Fibroblast of gingiva (primary cell): ENCODE data around the gene STAB2.
A peak's percentile ranks its signal among the peaks of the same experiment; 100 is the strongest.

Experiments used
- DNase-seq: peaks from one replicate; pipeline ENCODE4 v3.0.0-alpha.2; 2011; ENCODE audit warnings: low read depth

STAB2 gene

DNA sequence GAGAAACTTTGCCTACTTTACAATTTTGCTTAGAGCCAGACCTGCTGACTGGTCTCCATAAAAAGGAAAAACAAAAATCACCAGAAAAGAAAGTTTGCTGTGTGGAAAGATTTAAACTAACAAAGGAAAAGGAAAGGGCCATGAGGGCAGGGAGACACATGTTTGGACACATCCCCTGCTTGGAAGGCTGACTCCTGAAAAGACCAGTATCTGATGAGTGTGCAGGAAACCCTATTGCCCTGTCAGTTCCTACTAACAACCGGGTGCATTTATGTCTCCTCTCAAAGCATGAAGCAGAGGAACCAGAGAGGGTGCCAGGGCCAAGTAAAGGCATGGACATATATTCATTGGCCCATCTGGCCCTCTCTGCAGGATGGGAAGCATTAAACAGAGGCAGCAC, 7.0 kb upstream of the STAB2 start:
- DNase-seq = no peak

DNA sequence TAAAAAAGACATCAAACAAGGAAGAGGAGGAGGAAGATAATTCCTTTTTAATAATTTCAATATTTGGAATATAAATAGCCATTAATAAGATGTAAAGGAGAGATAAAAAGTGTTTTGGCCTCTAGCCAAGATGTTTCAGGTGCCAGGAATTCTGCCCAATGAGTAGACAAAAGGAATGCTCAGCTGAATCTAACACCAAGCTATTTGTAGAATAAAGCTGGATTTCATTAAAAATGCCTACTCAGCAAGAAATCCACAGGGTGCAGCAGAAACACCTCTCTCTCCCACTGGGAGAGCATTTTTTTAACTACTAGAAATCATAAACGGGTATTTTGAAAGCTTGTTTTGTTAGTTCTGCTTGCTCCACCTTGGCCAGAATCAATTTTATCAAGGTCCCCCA, 4.1 kb upstream of the STAB2 start:
- no peak for DNase-seq

DNA sequence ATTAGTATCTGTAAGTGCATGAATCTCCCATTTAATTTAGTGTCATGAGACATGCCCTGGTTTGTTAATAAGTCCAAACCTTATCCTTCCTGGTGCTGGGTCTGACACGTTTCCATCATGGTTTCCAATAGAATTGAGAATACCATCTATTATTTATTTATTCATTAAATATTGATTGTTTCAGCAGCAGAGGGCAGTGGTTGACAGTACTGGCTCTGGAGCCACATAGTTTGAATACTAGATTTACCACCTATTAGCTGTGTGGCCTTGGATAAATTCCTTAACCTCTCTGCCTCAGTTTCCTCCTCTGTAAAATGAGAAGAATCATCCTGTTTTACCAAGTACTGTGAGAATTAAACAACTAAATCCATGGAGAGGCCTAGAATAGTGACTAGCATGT, 941 bp upstream of the STAB2 start:
- DNase-seq = no peak

DNA sequence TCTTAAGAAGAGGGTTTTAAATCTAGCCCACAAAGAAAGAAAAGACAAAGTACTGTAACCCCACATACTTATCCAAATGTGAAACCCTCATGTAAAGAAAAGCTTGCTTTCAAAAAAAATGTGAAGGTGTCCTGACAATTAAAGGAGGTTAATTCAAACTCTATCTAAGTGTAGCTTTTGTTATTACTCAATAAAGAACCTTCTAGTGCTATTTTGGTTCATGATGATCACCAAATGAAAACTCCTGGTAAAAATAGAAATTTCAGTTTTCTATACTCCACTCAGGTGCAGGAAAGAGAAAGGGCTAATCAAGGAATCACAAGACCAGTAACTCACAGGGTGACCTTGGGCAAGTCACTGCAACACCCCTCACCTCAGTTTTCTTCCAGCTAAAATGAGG, 1.6 kb downstream of the STAB2 start:
- no peak for DNase-seq

DNA sequence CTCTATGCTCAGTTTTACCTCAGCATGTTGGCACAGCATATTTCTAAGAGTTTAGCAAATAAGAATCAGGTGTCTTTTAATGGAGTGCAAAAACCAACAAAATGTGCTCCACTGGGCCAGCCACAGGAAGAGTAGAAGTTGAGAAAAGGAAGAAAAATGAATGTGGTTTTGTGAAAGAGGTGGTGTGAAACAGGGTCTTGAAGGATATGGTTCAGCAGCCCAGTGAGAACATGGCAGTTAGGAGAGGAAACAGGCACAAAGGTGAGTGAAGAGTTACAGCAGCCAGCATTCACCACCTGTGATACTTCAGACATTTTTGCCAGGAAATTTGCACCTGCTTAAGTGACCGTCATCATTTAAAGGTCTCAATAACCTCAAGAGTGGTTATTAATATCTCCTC, 2.4 kb downstream of the STAB2 start:
- no peak for DNase-seq

DNA sequence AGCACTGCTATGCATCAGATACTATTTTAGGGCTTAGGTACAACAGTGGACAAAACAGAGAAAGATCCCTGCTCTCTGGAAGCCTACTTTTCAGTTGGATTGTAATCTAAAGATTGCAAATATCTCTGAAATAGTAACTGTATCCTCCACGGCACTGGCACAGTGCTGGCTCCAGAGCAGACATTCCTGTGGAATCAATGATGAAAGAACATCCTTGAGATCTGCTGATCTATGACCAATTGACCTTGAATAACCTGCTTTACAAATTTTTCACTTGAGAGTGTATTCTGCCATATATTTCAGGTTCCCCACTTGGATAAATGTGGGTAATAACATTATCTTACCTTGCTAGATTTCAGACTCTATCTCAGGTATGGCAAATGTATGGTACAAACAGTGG, 3.2 kb downstream of the STAB2 start:
- DNase-seq = no peak

DNA sequence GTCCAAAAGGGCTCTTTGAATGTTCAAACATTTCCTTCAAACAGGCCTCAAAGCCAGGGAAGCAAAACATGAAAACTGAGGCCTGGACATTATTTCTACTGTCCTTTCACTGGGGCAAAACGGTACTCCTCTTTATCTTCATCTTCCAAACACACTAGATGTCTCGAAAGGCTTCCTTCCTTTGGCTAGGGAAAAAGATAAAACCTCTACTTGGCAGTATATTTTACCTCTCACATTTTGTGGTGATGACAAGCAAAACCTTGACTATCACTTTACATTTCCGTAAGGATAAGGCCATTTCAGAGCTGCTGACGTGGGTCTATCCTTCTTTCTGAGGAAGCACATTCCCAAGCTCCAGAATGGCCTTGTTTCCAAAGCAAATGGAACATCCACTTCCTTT, 9.9 kb downstream of the STAB2 start:
- DNase-seq = no peak

DNA sequence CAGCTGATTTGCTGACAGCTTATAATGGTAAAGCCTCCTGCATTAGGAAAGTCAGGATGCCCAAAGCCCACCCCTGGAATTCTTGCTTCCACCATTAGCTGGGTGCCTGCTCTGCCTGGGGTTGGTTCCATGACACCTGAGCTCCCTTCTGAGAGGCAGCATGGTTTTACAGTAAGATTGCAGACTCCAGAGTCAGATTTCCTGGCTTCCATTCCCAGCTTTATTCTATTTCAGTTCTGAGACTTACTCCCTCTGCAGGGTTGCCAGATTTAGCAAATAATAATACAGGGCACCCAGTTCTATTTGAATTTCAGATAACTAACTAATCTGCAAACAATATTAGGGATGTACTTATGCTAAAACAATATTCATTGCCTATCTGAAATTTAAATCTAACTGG, 12.2 kb downstream of the STAB2 start:
- no peak for DNase-seq

DNA sequence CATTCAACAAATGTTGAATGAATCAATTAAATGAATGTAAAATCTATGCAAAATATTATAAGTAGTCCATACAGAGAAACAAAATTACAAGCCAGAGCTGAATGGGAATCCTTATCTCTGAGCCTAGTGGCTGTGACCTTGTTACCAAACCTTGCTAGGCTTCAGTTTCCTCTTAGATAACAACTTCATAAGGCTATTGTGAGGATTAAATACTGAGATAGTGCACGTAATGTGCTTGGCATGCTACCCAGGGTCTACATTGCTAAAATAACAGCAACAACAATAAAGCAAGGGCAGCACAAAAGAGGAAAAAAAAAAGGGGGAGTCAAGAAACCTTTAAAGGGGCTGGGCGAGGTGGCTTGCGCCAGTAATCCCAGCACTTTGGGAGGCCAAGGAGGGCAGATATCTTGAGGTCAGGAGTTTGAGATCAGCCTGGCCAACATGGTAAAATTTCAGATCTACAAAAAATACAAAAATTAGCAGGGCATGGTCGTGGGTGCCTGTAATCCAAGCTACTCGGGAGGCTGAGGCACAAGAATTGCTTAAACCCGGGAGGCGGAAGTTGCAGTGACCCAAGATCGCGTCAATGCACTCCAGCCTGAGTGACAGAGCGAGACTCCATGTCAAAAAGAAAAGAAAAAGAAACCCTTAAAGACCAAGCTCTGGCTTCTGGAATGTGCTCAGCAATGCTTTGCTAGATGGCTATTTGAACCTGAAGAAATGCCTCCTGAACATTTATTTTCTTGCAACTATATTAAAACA, 14.1 kb downstream of the STAB2 start:
- no peak for DNase-seq

DNA sequence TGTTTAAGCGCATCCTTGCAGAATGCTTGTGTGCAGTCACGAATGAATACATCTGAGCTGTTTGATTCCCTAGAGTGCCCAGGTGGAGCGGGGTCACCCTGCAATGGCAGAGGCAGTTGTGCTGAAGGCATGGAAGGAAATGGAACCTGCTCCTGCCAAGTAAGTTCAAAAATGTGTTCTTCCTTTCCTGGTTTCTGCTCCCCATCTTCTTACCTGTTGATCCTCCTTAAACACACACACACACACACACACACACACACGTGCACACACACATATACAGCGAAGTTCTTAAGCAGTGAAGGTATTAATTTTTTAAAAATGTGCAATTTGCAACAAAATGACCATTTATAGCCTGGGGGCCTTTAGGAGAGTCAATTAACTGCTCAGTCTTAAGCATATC, 33.3 kb downstream of the STAB2 start:
- no peak for DNase-seq

DNA sequence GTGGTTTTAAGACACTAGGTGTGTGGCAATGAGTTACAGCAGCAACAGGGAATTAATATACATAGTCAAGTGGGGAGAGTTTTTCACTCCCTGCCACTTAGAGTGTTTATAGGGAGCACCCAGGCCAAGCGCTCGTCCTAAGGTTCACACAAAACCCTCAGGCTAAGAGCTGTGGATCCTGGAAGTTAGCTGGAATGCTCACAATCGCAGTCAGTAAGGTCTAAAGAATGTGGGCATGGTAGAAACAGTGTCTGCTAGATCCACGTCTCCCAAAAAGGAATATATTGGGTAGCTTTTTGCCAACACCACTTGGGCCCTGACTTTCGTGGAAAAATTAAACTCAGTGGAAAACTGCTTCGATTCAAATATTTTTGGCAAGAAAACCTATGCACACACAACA, 36.6 kb downstream of the STAB2 start:
- no peak for DNase-seq

DNA sequence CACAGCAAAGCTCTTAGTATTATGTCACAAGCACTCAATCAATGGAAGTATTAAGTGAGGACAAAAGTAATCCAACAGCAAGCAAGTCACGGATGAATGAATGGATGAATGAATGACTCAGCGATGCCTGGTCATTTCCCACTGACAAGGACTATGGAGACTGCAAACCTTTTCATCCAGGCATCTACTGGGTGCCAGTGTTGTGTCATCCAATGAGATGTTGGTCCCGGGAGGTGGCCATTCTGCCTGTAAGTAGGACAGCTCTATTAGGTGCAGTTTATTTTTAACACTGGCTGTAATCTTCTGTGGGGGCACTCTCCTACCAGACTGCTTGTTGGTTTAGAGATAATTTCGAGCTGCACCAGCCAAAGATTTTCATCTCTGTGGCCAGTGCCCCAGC, 39.4 kb downstream of the STAB2 start:
- peak; percentile 52 for DNase-seq

DNA sequence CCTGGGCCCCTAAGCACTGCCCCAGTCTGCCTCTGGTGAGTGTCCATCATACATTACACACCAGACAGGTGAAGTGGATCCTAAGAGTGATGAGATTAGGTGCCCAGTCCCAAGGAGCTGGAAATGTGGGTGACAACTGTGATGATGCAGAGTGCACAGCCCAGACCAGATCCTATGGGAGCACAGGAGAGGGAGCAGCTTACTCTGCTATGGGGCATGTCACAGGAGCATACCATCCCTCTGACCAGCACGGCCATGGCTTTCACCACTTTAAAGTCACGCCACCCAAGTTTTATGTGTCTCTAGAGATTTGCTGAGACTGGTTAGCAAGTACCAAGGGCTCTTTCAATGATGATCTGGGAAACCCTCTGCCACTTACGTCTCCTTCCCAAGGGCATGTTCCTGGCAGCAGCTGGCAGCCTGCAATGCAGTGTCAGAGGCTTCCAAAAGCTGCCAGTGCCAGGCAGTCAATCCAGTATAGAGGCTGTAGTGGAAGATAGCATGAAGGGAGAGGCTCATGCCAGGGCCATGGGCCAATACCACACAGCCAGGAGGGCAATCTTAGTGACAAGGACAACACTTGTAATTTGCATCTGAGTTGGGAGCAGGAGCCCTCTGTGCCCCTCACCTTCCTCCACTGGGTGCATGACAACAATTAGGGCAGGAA, 40.2 kb downstream of the STAB2 start:
- DNase-seq = no peak

DNA sequence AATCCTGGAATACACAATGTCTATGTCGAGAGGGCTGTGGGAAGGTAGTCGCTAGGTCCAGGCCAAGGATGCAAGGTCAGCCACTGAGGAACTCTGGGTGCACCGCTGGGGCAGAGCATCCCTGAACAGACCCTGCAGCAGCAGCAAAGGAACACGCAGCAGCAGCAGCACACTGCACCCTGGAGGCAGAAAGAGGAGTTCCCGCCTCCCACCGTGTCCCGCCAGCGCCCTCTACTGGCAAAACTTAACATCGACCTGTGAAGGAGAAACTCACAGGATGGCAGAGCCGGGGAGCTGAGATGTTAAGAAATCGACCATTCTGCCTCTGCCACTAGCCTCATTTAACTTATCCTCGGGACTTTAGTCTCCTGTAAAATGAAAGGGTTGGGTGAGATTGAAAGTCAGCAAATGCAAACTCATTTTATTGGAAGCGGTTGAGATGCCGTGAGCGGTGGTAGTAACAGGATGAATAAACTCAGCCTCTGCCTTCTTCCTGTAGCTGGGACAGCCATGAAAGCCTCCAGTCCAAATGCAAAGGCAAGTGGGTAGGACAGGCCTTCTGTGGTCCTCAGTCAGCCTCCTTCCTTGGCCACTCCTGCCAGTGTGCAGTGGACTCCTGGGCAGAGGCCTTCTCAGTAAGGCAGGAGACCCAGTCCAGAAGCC, 45.6 kb downstream of the STAB2 start:
- peak; percentile 14 for DNase-seq

DNA sequence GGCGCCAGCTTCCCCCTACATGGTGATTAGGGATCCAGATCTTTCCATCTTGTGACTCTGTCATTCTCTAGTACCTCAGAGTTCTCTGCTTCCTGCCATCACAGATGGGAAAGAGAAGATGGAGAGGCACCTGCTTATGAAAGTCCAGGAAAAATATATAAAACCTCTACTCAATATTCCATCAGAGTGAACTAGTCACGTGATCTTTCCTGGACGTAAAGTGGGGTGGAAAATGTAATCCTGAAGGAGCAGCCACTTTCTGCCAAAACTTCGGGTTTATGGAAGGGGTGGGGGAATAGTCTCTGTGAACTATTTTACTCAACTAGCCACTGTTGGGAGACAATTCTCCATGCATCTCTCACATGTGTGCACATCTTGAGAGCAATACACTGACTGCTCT, 47.7 kb downstream of the STAB2 start:
- no peak for DNase-seq

DNA sequence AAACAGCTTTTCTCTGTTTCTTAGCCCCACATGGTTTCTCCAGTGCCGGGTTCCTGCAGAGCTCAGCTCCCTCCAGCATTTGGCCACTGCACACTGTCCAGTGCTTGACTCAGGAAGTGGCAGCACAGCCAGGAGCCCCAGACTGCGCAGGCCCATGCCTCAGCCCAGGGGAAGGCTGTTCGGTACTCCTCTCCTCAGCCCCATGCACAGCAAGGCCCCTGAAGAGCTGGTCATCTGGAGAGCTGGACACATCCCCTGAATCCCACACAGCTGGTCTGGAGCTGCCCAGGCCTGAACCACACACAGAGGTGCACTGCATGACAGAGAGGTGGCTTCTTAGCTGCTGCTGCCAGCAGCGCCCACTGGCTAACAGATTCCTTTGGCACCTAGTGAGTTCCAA, 48.3 kb downstream of the STAB2 start:
- no peak for DNase-seq

DNA sequence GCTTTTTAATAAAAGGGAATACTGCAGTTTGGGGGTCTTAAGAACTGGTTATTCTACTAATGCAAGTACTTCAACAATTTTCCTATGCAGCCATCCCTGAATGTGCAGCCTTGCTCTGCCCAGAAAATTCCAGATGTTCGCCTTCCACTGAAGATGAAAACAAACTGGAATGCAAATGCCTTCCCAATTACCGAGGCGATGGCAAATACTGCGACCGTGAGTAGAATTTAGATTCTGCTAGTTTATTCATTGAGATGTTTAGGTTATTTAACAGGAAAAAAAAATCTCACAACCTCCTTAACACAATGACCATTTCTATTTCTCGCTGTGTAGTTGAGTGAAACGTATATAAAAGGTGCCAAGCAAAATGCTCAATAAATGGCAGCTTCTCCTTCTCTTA, 49.9 kb downstream of the STAB2 start:
- DNase-seq = no peak

DNA sequence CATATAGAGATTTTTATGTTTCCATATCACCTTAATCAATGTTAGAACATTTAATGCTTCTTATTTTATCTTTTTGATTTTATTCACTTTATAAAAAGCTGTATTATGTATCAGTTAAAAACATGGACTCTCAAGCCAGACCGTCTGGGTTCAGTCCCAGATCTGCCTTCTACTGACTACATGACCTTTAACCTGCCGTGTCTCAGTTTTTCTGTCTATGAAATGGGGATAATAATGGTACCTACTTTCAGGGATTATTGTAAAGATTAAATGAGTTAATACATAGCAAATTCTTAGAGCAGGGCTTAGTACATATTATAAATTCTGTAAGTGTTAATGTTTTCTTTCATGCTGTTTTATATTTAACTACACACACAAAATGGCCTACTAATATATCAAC, 50.4 kb downstream of the STAB2 start:
- DNase-seq = no peak

DNA sequence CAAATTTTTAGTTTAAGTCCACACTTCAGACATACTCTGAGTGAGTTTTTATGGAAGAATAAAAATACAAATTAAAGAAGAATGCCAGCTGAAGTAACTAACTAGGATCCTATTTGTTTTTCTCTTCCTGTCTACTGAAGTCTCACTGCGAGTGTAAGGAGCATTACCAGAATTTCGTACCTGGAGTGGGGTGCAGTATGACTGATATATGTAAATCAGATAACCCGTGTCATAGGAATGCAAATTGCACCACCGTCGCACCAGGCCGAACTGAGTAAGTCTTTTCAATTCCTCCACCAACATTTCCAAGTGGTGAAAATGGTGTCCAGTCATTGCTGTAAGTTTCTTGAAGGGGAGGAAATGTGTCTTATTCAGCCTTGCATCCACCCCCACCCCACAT, 52.9 kb downstream of the STAB2 start:
- no peak for DNase-seq

DNA sequence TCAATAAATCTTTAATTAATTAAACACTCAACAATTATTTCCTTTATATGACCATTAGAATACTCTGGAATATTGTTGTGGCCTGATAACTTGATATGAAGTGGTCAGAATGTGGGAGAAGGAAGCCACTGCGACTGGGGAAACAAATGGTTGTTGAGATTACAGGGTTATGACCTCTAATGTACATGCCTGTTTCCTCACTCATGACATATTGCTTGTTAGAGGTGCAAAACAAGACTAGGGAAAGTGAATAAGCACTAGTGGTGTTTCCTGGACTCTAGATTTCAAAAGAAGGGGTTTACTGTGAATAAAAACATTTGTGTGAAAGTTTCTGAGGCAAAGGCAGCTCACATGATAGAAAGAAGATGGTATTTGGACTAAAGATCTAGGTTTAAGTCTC, 53.3 kb downstream of the STAB2 start:
- DNase-seq = no peak

DNA sequence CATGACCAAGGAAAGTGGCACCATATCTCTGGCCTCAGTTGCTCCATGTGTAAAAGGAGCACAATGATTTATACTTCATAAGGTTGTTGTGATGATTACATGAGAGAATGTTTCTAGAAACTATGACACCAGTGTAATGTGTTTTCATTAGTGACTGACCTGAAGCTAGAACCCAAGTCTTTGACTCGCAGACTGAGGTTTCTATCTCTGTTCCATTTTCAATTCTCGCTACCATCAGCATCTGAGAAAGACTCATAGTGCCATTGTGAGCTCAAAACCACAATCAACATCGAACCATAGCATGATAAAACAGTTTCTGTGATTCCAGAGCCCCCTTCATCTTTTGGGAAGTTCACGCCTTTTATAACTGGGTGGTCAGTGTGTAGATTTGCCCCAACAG, 53.8 kb downstream of the STAB2 start:
- DNase-seq = no peak

DNA sequence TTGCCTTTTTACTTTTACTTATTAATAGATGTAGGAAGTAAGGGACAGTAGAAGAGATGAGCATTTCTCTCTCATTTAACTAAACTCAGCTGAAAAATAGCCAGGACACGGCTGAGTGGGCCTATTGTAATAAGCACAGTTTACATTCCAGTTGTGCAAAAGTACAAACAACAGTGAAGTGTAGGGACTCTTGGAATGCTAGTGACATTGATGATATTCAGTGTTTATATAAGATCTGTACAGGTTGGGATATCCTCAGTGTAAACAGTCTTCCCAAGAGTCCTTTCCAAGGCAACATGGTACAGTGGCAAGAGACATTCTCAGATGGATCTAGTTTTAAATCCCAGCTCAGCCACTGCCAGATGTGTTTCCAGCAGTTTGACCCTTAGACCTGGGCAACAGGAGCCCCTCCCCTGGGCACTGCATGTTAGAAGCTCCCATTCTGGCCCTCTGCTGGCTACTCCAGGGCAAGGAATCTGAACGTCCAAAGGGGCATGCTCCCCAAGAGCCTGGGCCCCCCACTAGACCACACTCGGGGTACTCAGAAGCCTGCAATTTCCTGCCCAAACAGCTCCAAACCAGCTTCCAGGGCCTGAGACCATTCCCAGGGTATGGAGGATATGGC, 55.3 kb downstream of the STAB2 start:
- no peak for DNase-seq

DNA sequence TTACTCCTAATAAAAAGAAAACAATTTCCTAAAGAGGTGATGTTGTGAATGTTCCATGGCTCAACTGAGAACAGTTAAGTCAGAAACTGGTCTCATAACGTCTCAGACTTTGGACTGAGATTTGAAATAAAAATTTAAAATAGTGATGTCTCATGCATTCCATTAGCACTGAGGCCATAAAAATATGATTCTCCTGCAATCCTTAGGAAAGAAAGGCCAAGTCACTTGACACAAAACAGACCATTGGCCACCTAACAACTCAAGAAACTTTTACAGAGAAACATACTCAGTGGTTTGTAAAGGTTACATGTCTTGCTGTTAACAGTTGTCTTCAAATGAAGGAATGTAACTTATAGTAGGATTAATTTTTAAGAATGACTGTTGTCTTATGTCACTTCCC, 58.1 kb downstream of the STAB2 start:
- no peak for DNase-seq
